ENCODE measurements around the gene BLOC1S4.

BLOC1S4 gene

GRCh38 chr4:6688879-6689505, 27.0 kb upstream of the BLOC1S4 start:
- peak; percentile 82 for DNase-seq
- in situ Hi-C loops (cut with HindIII; ENCODE audit: low pct_ligation_motif_present, low pct_unique_long_range_greater_than_20kb, low sequenced_read_pairs): no loop called here

GRCh38 chr4:6689506-6689960, 26.4 kb upstream of the BLOC1S4 start:
- no peak for DNase-seq
- in situ Hi-C loops (cut with HindIII; ENCODE audit: low pct_ligation_motif_present, low pct_unique_long_range_greater_than_20kb, low sequenced_read_pairs): no loop called here

- no peak for DNase-seq
- in situ Hi-C loops (cut with HindIII; ENCODE audit: low pct_ligation_motif_present, low pct_unique_long_range_greater_than_20kb, low sequenced_read_pairs): no loop called here
These were observed 23.6 kb upstream of the BLOC1S4 start for GRCh38 chr4:6692379-6692778.

- DNase-seq: no peak
- in situ Hi-C loops (cut with HindIII; ENCODE audit: low pct_ligation_motif_present, low pct_unique_long_range_greater_than_20kb, low sequenced_read_pairs): no loop called here
These were observed 23.2 kb upstream of the BLOC1S4 start for GRCh38 chr4:6692806-6693205.

GRCh38 chr4:6693231-6694176, 22.5 kb upstream of the BLOC1S4 start, which contains the start of gene S100P:
Gene S100P (plus strand): TSS chr4:6693878. CDS start chr4:6693933, 55 bp downstream.
- no peak for DNase-seq
- in situ Hi-C loops (cut with HindIII; ENCODE audit: low pct_ligation_motif_present, low pct_unique_long_range_greater_than_20kb, low sequenced_read_pairs): no loop called here

GRCh38 chr4:6694177-6694901, 21.6 kb upstream of the BLOC1S4 start:
- DNase-seq: no peak
- in situ Hi-C loops (cut with HindIII; ENCODE audit: low pct_ligation_motif_present, low pct_unique_long_range_greater_than_20kb, low sequenced_read_pairs): no loop called here

- in situ Hi-C loops (cut with HindIII; ENCODE audit: low pct_ligation_motif_present, low pct_unique_long_range_greater_than_20kb, low sequenced_read_pairs): no loop called here
- no peak for DNase-seq
These were observed 20.0 kb upstream of the BLOC1S4 start for GRCh38 chr4:6695660-6696610.

GRCh38 chr4:6696611-6697010, 19.4 kb upstream of the BLOC1S4 start:
- no peak for DNase-seq
- in situ Hi-C loops (cut with HindIII; ENCODE audit: low pct_ligation_motif_present, low pct_unique_long_range_greater_than_20kb, low sequenced_read_pairs): no loop called here

GRCh38 chr4:6697131-6697530, 18.8 kb upstream of the BLOC1S4 start:
- no peak for DNase-seq
- in situ Hi-C loops (cut with HindIII; ENCODE audit: low pct_ligation_motif_present, low pct_unique_long_range_greater_than_20kb, low sequenced_read_pairs): no loop called here

- in situ Hi-C loops (cut with HindIII; ENCODE audit: low pct_ligation_motif_present, low pct_unique_long_range_greater_than_20kb, low sequenced_read_pairs): no loop called here
- DNase-seq: no peak
These were observed 16.6 kb upstream of the BLOC1S4 start for GRCh38 chr4:6699388-6699787.

GRCh38 chr4:6699903-6700302, 16.1 kb upstream of the BLOC1S4 start:
- in situ Hi-C loops (cut with HindIII; ENCODE audit: low pct_ligation_motif_present, low pct_unique_long_range_greater_than_20kb, low sequenced_read_pairs): no loop called here
- DNase-seq: no peak

GRCh38 chr4:6701371-6701770, 14.6 kb upstream of the BLOC1S4 start:
- DNase-seq: no peak
- in situ Hi-C loops (cut with HindIII; ENCODE audit: low pct_ligation_motif_present, low pct_unique_long_range_greater_than_20kb, low sequenced_read_pairs): no loop called here

- no peak for DNase-seq
- in situ Hi-C loops (cut with HindIII; ENCODE audit: low pct_ligation_motif_present, low pct_unique_long_range_greater_than_20kb, low sequenced_read_pairs): no loop called here
These were observed 13.2 kb upstream of the BLOC1S4 start for GRCh38 chr4:6702761-6703160.

- no peak for DNase-seq
- in situ Hi-C loops (cut with HindIII; ENCODE audit: low pct_ligation_motif_present, low pct_unique_long_range_greater_than_20kb, low sequenced_read_pairs): no loop called here
These were observed 12.2 kb upstream of the BLOC1S4 start for GRCh38 chr4:6703786-6704185.

GRCh38 chr4:6705646-6706045, 10.3 kb upstream of the BLOC1S4 start:
- in situ Hi-C loops (cut with HindIII; ENCODE audit: low pct_ligation_motif_present, low pct_unique_long_range_greater_than_20kb, low sequenced_read_pairs): no loop called here
- DNase-seq: no peak

GRCh38 chr4:6706173-6706572, 9.8 kb upstream of the BLOC1S4 start:
- DNase-seq: no peak
- in situ Hi-C loops (cut with HindIII; ENCODE audit: low pct_ligation_motif_present, low pct_unique_long_range_greater_than_20kb, low sequenced_read_pairs): no loop called here

- in situ Hi-C loops (cut with HindIII; ENCODE audit: low pct_ligation_motif_present, low pct_unique_long_range_greater_than_20kb, low sequenced_read_pairs): no loop called here
- DNase-seq: peak; percentile 95
These were observed 6.5 kb upstream of the BLOC1S4 start, which contains the start of gene MRFAP1L1 for GRCh38 chr4:6709230-6710114. Gene MRFAP1L1 (minus strand): TSS chr4:6709865. CDS start chr4:6709629, 236 bp downstream.

Data from ACHN (cell line).